Liver (tissue), 3 donors: ENCODE data around the gene ASIC2.

Source experiments
- EGR1 ChIP-seq, 2 donors: IDR thresholded peaks; 2 replicates each; pipeline ENCODE4 v1.6.1; 2016 to 2018; ENCODE audit warnings: antibody characterized with exemption in 2 of 2, low read depth in 2 of 2
- FOXA1 ChIP-seq: IDR thresholded peaks from 2 replicates; pipeline ENCODE4 v1.6.1; 2016; ENCODE audit warnings: antibody characterized with exemption
- GABPA ChIP-seq, 2 donors: IDR thresholded peaks in 1 of 2; conservative IDR thresholded peaks in 1 of 2; 2 replicates each; pipeline ENCODE4 v1.6.1; 2016; ENCODE audit warnings: antibody characterized with exemption in 2 of 2, mild to moderate bottlenecking in 1 of 2, moderate library complexity in 1 of 2
- HNF4A ChIP-seq, 2 donors: conservative IDR thresholded peaks; 2 replicates each; pipeline ENCODE4 v1.6.1; 2016; ENCODE audit warnings: antibody characterized with exemption in 2 of 2, mild to moderate bottlenecking in 2 of 2
- HNF4G ChIP-seq: IDR thresholded peaks from 2 replicates; pipeline ENCODE4 v1.6.1; 2016; ENCODE audit warnings: antibody characterized with exemption
- JUND ChIP-seq, 2 donors: IDR thresholded peaks; 2 replicates each; pipeline ENCODE4 v1.6.1; 2016; ENCODE audit warnings: antibody characterized with exemption in 2 of 2
- NR2F2 ChIP-seq: IDR thresholded peaks from 2 replicates; pipeline ENCODE4 v1.6.1; 2016; ENCODE audit warnings: antibody characterized with exemption
- RAD21 ChIP-seq, 2 donors: IDR thresholded peaks; 2 replicates each; pipeline ENCODE4 v1.6.1; 2016; ENCODE audit warnings: antibody characterized with exemption in 2 of 2, mild to moderate bottlenecking in 2 of 2
- RXRA ChIP-seq, 2 donors: IDR thresholded peaks; 2 replicates each; pipeline ENCODE4 v1.6.1; 2017 to 2018; ENCODE audit warnings: antibody characterized with exemption in 2 of 2, mild to moderate bottlenecking in 1 of 2
- YY1 ChIP-seq: IDR thresholded peaks from 2 replicates; pipeline ENCODE4 v1.6.1; 2016; ENCODE audit warnings: antibody characterized with exemption, mild to moderate bottlenecking
- TF ChIP-seq, protein P1 (sequence below): fragments of 150-350 bp; IDR thresholded peaks from 2 replicates; pipeline ENCODE4 v1.5.1; 2017; ENCODE audit warnings: improper control_type of control experiment, low read depth, low read length; ENCODE audit not compliant: missing input control
- TF ChIP-seq, protein P2 (sequence below): IDR thresholded peaks from 2 replicates; pipeline ENCODE4 v1.6.1; 2016; ENCODE audit warnings: antibody characterized with exemption, mild to moderate bottlenecking
- TF ChIP-seq, protein P3 (sequence below): IDR thresholded peaks from 2 replicates; pipeline ENCODE4 v1.6.1; 2016; ENCODE audit warnings: antibody characterized with exemption
- TF ChIP-seq, protein P4 (sequence below): IDR thresholded peaks from 2 replicates; pipeline ENCODE4 v1.6.1; 2016; ENCODE audit warnings: antibody characterized with exemption
- donor health status: healthy.
- donor health status: healthy.

DNA sequence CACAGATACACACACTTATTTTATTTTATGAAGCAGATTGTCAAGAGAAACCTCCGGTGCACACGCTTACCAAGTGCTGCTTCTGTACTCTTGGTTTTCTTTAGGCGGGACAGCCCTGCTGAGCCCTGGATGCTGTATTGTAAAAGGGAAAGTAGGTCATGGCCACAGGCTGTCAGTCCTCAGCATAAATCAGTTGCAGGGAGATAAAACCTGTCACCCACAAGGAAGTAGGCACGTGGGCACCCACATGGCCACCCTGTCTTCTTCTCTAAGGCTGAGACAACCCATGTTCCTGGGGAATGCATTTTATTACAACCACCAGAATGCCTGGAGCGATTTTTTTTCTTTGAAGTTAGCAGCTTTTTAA lies 59.3 kb downstream of the ASIC2 start:
- TF ChIP-seq, protein P1, sequence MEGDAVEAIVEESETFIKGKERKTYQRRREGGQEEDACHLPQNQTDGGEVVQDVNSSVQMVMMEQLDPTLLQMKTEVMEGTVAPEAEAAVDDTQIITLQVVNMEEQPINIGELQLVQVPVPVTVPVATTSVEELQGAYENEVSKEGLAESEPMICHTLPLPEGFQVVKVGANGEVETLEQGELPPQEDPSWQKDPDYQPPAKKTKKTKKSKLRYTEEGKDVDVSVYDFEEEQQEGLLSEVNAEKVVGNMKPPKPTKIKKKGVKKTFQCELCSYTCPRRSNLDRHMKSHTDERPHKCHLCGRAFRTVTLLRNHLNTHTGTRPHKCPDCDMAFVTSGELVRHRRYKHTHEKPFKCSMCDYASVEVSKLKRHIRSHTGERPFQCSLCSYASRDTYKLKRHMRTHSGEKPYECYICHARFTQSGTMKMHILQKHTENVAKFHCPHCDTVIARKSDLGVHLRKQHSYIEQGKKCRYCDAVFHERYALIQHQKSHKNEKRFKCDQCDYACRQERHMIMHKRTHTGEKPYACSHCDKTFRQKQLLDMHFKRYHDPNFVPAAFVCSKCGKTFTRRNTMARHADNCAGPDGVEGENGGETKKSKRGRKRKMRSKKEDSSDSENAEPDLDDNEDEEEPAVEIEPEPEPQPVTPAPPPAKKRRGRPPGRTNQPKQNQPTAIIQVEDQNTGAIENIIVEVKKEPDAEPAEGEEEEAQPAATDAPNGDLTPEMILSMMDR: no peak
- TF ChIP-seq, protein P2, sequence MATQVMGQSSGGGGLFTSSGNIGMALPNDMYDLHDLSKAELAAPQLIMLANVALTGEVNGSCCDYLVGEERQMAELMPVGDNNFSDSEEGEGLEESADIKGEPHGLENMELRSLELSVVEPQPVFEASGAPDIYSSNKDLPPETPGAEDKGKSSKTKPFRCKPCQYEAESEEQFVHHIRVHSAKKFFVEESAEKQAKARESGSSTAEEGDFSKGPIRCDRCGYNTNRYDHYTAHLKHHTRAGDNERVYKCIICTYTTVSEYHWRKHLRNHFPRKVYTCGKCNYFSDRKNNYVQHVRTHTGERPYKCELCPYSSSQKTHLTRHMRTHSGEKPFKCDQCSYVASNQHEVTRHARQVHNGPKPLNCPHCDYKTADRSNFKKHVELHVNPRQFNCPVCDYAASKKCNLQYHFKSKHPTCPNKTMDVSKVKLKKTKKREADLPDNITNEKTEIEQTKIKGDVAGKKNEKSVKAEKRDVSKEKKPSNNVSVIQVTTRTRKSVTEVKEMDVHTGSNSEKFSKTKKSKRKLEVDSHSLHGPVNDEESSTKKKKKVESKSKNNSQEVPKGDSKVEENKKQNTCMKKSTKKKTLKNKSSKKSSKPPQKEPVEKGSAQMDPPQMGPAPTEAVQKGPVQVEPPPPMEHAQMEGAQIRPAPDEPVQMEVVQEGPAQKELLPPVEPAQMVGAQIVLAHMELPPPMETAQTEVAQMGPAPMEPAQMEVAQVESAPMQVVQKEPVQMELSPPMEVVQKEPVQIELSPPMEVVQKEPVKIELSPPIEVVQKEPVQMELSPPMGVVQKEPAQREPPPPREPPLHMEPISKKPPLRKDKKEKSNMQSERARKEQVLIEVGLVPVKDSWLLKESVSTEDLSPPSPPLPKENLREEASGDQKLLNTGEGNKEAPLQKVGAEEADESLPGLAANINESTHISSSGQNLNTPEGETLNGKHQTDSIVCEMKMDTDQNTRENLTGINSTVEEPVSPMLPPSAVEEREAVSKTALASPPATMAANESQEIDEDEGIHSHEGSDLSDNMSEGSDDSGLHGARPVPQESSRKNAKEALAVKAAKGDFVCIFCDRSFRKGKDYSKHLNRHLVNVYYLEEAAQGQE: no peak
- TF ChIP-seq HNF4A (conservative IDR thresholded peaks at IDR 0.05) (no peak), JUND (IDR thresholded peaks at IDR 0.05) (no peak), HNF4G (no peak), YY1 (no peak), RAD21 (IDR thresholded peaks at IDR 0.05) (no peak), GABPA (IDR thresholded peaks at IDR 0.05 in 1 of 2, conservative IDR thresholded peaks at IDR 0.05 in 1 of 2) (no peak), RXRA (IDR thresholded peaks at IDR 0.05) (no peak), EGR1 (IDR thresholded peaks at IDR 0.05; ENCODE audit: low read depth in 2 of 2) (no peak), FOXA1 (no peak), NR2F2 (no peak)
- TF ChIP-seq, protein P3, sequence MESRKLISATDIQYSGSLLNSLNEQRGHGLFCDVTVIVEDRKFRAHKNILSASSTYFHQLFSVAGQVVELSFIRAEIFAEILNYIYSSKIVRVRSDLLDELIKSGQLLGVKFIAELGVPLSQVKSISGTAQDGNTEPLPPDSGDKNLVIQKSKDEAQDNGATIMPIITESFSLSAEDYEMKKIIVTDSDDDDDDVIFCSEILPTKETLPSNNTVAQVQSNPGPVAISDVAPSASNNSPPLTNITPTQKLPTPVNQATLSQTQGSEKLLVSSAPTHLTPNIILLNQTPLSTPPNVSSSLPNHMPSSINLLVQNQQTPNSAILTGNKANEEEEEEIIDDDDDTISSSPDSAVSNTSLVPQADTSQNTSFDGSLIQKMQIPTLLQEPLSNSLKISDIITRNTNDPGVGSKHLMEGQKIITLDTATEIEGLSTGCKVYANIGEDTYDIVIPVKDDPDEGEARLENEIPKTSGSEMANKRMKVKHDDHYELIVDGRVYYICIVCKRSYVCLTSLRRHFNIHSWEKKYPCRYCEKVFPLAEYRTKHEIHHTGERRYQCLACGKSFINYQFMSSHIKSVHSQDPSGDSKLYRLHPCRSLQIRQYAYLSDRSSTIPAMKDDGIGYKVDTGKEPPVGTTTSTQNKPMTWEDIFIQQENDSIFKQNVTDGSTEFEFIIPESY: no peak
- TF ChIP-seq, protein P4, sequence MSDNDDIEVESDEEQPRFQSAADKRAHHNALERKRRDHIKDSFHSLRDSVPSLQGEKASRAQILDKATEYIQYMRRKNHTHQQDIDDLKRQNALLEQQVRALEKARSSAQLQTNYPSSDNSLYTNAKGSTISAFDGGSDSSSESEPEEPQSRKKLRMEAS: no peak
